ENCODE results near the gene UIMC1. TPM values are rescaled to one million over a fixed set of nuclear protein-coding genes. Genes with fewer than 3 reads are reported as not detected.
"Not testable (repeated sequence)": the region's sequence is repeated elsewhere in the genome, so short reads cannot be mapped to it uniquely, and the experiment has no call there.

Gene UIMC1
- total and polyA plus RNA-seq, 8 donors, result 11.6 to 81.7 (median 33.2) TPM

DNA sequence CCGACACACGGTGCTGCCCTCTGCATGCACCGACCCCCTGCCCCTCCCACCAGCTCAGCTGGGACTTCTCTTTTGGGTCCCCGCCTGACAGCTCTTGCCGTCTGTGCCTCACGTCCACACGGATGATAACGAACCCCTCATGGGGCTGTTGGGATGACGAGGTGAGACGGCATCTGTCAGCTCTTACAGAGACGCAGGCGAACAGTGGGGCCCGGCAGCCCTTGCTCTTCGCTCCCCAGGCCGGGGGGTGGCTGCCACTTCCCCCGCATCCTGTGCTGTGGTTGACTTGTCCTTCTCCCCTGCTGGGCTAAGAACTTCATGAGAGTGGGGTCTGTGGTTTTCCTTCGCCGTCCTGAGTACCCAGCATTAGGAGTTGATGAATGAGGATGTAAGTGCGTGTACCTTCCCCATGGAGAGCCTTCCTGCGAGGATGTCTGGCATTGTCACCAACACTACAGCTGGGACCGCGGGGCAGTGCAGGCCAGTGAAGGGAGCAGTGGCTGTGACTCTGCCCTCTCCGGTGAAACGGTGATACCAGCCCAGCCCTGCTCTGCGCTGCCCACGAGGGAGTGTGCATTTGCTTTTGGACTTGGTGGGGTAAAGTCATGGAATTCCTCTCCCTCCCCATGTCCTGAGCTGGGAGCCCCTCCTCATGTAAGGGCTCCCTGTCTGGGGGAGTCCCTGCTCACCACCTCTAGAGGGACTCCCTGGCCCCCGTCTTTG, 130.6 kb downstream of the UIMC1 start:
- TF ChIP-seq, protein P1, sequence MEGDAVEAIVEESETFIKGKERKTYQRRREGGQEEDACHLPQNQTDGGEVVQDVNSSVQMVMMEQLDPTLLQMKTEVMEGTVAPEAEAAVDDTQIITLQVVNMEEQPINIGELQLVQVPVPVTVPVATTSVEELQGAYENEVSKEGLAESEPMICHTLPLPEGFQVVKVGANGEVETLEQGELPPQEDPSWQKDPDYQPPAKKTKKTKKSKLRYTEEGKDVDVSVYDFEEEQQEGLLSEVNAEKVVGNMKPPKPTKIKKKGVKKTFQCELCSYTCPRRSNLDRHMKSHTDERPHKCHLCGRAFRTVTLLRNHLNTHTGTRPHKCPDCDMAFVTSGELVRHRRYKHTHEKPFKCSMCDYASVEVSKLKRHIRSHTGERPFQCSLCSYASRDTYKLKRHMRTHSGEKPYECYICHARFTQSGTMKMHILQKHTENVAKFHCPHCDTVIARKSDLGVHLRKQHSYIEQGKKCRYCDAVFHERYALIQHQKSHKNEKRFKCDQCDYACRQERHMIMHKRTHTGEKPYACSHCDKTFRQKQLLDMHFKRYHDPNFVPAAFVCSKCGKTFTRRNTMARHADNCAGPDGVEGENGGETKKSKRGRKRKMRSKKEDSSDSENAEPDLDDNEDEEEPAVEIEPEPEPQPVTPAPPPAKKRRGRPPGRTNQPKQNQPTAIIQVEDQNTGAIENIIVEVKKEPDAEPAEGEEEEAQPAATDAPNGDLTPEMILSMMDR (IDR thresholded peaks at IDR 0.05), result no peak
- TF ChIP-seq EP300 (IDR thresholded peaks at IDR 0.05), result no peak
- TF ChIP-seq POLR2AphosphoS5 (IDR thresholded peaks at IDR 0.05), result no peak
- no peak for TF ChIP-seq POLR2A (IDR thresholded peaks at IDR 0.05)
- Histone ChIP-seq H3K4me3 (no peak overlapping the region), H3K27me3 (peaks cover 0 to 71% (median 37%) of the 10 kb centered on the region in 3 donors), H3K9me3 (no peaks in the 10 kb centered on the region), H3K4me1 (no peaks in the 10 kb centered on the region), H3K36me3 (no peaks in the 10 kb centered on the region), H3K27ac (no peak overlapping the region)
- no peak for DNase-seq
- WGBS, 5 donors, result 30 to 44% (median 38%) methylated on average over 23 to 27 of the region's 27 CpGs
- intact Hi-C loops (cut with DNase I; ENCODE audit: low total_unique reads), result no loop called here

DNA sequence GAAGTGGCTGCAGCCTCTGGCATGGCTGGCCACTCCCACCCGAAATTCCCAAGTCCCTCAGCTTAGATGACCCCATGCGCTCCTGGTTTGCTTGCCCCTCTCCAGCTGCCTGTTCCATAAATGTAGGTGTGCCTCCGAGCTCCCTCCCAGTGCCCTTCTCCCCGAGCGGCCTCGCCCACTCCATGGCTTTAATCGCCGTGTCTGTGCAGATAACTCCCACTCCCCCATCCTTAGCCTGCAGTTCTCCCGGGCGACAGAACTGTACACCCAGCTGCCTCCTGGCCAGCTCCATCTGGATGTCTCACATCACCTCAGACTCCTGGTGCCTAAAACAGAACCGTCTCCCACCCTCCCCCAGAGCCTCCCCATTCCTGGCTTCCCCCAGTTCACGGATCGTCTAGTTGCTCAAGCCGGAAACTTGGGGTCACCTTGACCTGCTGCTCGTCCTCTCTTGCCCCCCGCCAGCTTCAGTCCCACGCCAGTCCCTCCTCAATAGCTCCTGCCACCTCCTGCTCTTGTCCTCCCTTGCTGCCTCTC, 131.5 kb downstream of the UIMC1 start:
- no peak overlapping the region for H3K27ac ChIP-seq
- no peaks in the 10 kb centered on the region for H3K9me3 ChIP-seq
- 45 to 62% (median 51%) methylated on average over 17 of the region's 17 CpGs for WGBS, 5 donors
- peaks cover 0 to 66% (median 37%) of the 10 kb centered on the region in 3 donors for H3K27me3 ChIP-seq
- intact Hi-C loops (cut with DNase I; ENCODE audit: low total_unique reads), result no loop called here
- no peaks in the 10 kb centered on the region for H3K36me3 ChIP-seq
- DNase-seq, result no peak
- H3K4me1 ChIP-seq, result no peaks in the 10 kb centered on the region
- no peak overlapping the region for H3K4me3 ChIP-seq
- TF ChIP-seq POLR2AphosphoS5 (IDR thresholded peaks at IDR 0.05), result no peak
- TF ChIP-seq, protein P1 (IDR thresholded peaks at IDR 0.05), result no peak
- no peak for TF ChIP-seq EP300 (IDR thresholded peaks at IDR 0.05)
- TF ChIP-seq POLR2A (IDR thresholded peaks at IDR 0.05), result no peak

DNA sequence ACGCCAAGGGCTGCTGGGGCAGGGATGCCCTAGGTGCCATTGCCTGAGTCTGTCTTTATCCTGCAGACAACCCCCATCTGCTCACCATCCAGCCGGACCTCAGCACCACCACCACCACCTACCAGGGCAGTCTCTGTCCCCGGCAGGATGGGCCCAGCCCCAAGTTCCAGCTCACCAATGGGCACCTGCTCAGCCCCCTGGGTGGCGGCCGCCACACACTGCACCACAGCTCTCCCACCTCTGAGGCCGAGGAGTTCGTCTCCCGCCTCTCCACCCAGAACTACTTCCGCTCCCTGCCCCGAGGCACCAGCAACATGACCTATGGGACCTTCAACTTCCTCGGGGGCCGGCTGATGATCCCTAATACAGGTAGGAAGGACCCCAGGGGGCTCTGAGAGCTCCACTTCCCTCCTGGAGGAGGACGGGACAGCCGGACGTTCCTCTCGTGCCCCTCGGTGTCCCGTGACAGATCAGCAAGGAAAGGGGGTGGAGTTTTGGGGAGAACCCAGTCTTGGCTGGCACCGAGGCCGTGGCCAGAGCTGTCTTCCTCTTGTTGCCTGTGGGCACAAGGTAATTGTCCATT, 132.3 kb downstream of the UIMC1 start:
- no peak for TF ChIP-seq EP300 (IDR thresholded peaks at IDR 0.05)
- no peak for TF ChIP-seq POLR2AphosphoS5 (IDR thresholded peaks at IDR 0.05)
- TF ChIP-seq, protein P1 (IDR thresholded peaks at IDR 0.05), result no peak
- 73 to 81% (median 74%) methylated on average over 18 to 20 of the region's 20 CpGs for WGBS, 5 donors
- no peaks in the 10 kb centered on the region for H3K36me3 ChIP-seq
- DNase-seq, result no peak
- H3K9me3 ChIP-seq, result no peaks in the 10 kb centered on the region
- no peak overlapping the region for H3K4me3 ChIP-seq
- H3K27me3 ChIP-seq, result peaks cover 0 to 68% (median 37%) of the 10 kb centered on the region in 3 donors
- H3K27ac ChIP-seq, result no peak overlapping the region
- intact Hi-C loops (cut with DNase I; ENCODE audit: low total_unique reads), result no loop called here
- H3K4me1 ChIP-seq, result no peaks in the 10 kb centered on the region

DNA sequence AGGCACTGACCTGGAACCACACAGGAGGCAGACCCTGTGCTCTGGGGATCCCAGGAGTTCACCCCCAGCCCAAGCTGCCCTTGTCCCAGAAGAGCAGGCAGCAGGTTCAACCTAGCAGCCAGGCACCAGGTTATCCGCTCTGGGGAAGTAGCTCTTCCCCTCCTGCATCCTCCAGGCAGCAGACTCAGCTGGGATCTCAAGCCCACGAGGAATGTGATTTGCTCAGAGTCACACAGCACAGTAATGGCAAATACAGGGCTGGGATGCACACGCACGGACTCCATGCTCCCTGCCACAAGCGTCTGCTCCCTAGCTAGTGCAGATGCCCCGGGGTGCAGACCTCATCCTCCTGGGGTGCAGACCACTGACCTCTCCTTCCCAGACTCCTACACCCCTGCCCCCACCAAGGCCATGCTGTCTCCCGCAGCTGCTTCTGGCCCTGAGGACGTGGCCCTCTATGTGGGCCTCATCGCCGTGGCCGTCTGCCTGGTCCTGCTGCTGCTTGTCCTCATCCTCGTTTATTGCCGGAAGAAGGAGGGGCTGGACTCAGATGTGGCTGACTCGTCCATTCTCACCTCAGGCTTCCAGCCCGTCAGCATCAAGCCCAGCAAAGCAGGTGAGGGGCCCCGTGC, 132.9 kb downstream of the UIMC1 start:
- Histone ChIP-seq H3K4me1 (no peaks in the 10 kb centered on the region), H3K27me3 (peaks cover 0 to 68% (median 37%) of the 10 kb centered on the region in 3 donors), H3K4me3 (no peak overlapping the region), H3K9me3 (no peaks in the 10 kb centered on the region), H3K27ac (no peak overlapping the region), H3K36me3 (no peaks in the 10 kb centered on the region)
- TF ChIP-seq, protein P1 (IDR thresholded peaks at IDR 0.05), result no peak
- TF ChIP-seq EP300 (IDR thresholded peaks at IDR 0.05) (no peak), POLR2A (IDR thresholded peaks at IDR 0.05) (no peak), POLR2AphosphoS5 (IDR thresholded peaks at IDR 0.05) (no peak)
- WGBS, 5 donors, result 52 to 65% (median 61%) methylated on average over 14 to 16 of the region's 16 CpGs
- intact Hi-C loops (cut with DNase I; ENCODE audit: low total_unique reads), result no loop called here
- DNase-seq, result peak in 1 of 2 donors; percentile 51

DNA sequence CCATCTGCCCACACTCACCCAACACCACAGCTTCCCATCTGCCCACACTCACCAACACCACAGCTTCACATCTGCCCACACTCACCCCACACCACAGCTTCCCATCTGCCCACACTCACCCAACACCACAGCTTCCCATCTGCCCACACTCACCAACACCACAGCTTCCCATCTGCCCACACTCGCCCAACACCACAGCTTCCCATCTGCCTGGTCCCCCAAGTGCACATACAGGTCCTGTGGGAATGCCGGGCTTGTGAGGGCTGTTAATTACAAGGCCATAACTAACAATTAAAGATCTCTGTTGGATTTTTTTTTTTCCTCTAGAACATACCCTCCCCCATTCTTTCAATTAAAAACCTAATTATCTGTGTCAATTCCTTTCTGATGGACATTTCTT, 133.6 kb downstream of the UIMC1 start:
- H3K27ac ChIP-seq; H3K4me3 ChIP-seq; H3K36me3 ChIP-seq; H3K9me3 ChIP-seq; DNase-seq; H3K4me1 ChIP-seq; intact Hi-C loops (cut with DNase I; ENCODE audit: low total_unique reads): not testable (repeated sequence)
- WGBS, 5 donors, result 61 to 74% (median 66%) methylated on average over 2 of the region's 2 CpGs
- H3K27me3 ChIP-seq, result peaks cover 0 to 68% (median 41%) of the 10 kb centered on the region in 3 donors

DNA sequence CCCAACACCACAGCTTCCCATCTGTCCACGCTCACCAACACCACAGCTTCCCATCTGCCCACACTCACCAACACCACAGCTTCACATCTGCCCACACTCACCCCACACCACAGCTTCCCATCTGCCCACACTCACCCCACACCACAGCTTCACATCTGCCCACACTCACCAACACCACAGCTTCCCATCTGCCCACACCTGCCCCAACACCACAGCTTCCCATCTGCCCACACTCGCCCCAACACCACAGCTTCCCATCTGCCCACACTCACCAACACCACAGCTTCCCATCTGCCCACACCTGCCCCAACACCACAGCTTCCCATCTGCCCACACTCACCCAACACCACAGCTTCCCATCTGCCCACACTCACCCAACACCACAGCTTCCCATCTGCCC, 134.0 kb downstream of the UIMC1 start:
- WGBS, 5 donors, result 58 to 86% (median 71%) methylated on average over 2 of the region's 2 CpGs
- H3K27ac ChIP-seq; intact Hi-C loops (cut with DNase I; ENCODE audit: low total_unique reads); DNase-seq; H3K4me1 ChIP-seq; H3K9me3 ChIP-seq; H3K36me3 ChIP-seq; H3K4me3 ChIP-seq: not testable (repeated sequence)
- peaks cover 0 to 68% (median 37%) of the 10 kb centered on the region in 3 donors for H3K27me3 ChIP-seq

DNA sequence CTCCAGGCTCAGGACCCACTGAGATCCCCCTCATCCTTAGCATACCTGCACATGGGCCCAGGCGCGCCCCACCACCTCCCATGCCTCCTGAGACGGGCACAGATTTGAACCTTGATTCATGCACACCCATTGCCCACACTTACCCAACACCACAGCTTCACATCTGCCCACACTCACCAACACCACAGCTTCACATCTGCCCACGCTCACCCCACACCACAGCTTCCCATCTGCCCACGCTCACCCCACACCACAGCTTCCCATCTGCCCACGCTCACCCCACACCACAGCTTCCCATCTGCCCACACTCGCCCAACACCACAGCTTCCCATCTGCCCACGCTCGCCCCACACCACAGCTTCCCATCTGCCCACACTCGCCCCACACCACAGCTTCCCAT, 135.9 kb downstream of the UIMC1 start:
- DNase-seq; H3K36me3 ChIP-seq; intact Hi-C loops (cut with DNase I; ENCODE audit: low total_unique reads); H3K4me3 ChIP-seq; H3K27ac ChIP-seq; H3K4me1 ChIP-seq; H3K9me3 ChIP-seq: not testable (repeated sequence)
- WGBS, 5 donors, result 65 to 84% (median 70%) methylated on average over 10 of the region's 10 CpGs
- peaks cover 0 to 68% (median 38%) of the 10 kb centered on the region in 3 donors for H3K27me3 ChIP-seq

All from stomach (tissue), 9 donors.